HUES64 (cell line): ENCODE results near the gene DNAH17.
"Not testable (repeated sequence)": the region's sequence is repeated elsewhere in the genome, so short reads cannot be mapped to it uniquely, and the experiment has no call there.

Experiments used
- H3K27ac ChIP-seq: 2 replicates; pipeline ENCODE4 v1.7.0; 2013; ENCODE audit warnings: low read depth, low read length, inconsistent platforms
- H3K27me3 ChIP-seq: 2 replicates; pipeline ENCODE4 v1.6.1; 2013; ENCODE audit warnings: mild to moderate bottlenecking, low read length; ENCODE audit not compliant: insufficient read depth
- H3K36me3 ChIP-seq: 2 replicates; pipeline ENCODE4 v1.6.1; 2013; ENCODE audit warnings: mild to moderate bottlenecking, low read length; ENCODE audit not compliant: insufficient read depth
- H3K4me1 ChIP-seq: 2 replicates; pipeline ENCODE4 v1.6.1; 2013; ENCODE audit warnings: mild to moderate bottlenecking, low read length, moderate library complexity; ENCODE audit not compliant: insufficient read depth
- H3K4me3 ChIP-seq: 2 replicates; pipeline ENCODE4 v1.5.1; 2013; ENCODE audit warnings: mild to moderate bottlenecking, low read length, moderate library complexity
- H3K9ac ChIP-seq: 2 replicates; pipeline ENCODE4 v1.6.1; 2013; ENCODE audit warnings: mild to moderate bottlenecking, low read depth, low read length
- H3K9me3 ChIP-seq: 2 replicates; pipeline ENCODE4 v1.6.1; 2013; ENCODE audit warnings: low read depth, low read length; ENCODE audit not compliant: insufficient read depth
- whole genome bisulfite sequencing: fragments of 150-250, 120-280 bp; methylation state at CpG from one replicate; pipeline ENCODE4 v1.1.7; 2013; ENCODE audit warnings: missing lambda C conversion rate; 5-methylcytosine and 5-hydroxymethylcytosine counted together

The DNAH17 gene

DNA sequence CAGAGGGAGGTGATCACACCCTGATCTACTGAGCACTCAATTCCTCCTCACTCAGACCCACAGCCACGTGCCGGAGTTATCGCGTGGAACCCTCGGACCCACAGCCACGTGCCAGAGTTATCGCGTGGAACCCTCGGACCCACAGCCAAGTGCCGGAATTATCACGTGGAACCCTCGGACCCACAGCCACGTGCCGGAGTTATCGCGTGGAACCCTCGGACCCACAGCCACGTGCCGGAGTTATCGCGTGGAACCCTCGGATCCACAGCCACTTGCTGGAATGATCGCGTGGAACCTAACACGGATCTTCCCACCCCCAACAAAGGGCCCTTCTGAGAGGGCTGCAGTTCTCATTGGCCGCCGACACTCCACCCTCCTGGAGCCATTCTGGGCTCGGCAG is 101.0 kb downstream of the DNAH17 start:
- Histone ChIP-seq H3K27ac (no peak overlapping the region), H3K9ac (no peak overlapping the region), H3K4me3 (no peak overlapping the region), H3K27me3 (no peaks in the 10 kb centered on the region), H3K4me1 (no peaks in the 10 kb centered on the region), H3K9me3 (no peaks in the 10 kb centered on the region), H3K36me3 (no peaks in the 10 kb centered on the region)
- 96% methylated on average over 28 of the region's 28 CpGs for WGBS

DNA sequence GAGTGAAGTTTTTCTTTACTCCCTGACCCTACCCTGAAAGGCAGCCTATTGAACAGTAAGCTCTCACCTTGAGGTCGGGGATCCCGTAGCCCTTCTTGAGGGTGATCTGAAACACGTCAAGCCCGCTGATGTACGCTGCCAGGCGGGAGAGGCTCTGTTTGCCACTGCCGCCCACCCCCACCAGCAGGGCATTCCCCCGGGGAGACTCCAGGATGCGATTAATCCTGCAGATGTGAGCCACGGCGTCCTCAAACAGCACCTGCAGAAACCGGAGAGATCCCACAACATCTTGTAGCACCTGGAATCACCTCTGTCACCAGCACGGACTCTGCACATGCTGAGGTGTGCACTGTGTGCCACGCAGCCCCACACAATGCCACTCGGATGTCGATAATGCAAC is 102.0 kb downstream of the DNAH17 start:
- WGBS, result 95% methylated on average over 16 of the region's 16 CpGs
- H3K9ac ChIP-seq, result no peak overlapping the region
- H3K4me1 ChIP-seq, result no peaks in the 10 kb centered on the region
- no peak overlapping the region for H3K4me3 ChIP-seq
- H3K27me3 ChIP-seq, result no peaks in the 10 kb centered on the region
- no peaks in the 10 kb centered on the region for H3K36me3 ChIP-seq
- H3K9me3 ChIP-seq, result no peaks in the 10 kb centered on the region
- no peak overlapping the region for H3K27ac ChIP-seq

DNA sequence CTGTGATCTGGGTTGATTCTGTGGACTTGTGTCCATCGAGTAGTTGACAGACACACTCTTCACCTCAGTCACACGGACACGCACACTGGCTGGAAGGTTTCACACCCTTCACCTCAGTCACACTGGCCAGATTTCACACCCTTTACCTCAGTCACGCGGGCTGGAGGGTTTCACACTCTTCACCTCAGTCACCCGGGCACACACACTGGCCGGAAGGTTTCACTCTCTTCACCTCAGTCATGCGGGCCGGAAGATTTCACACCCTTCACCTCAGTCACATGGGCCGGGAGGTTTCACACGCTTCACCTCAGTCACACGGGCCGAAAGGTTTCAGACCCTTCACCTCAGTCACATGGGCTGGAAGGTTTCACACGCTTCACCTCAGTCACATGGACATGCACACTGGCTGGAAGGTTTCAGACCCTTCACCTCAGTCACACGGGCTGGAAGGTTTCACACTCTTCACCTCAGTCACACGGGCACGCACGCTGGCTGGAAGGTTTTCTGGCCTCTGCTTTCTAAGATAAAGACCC is 102.5 kb downstream of the DNAH17 start:
- no peaks in the 10 kb centered on the region for H3K27me3 ChIP-seq
- no peak overlapping the region for H3K27ac ChIP-seq
- no peak overlapping the region for H3K9ac ChIP-seq
- WGBS, result 94% methylated on average over 18 of the region's 18 CpGs
- H3K9me3 ChIP-seq, result no peaks in the 10 kb centered on the region
- no peaks in the 10 kb centered on the region for H3K4me1 ChIP-seq
- H3K36me3 ChIP-seq, result no peaks in the 10 kb centered on the region
- no peak overlapping the region for H3K4me3 ChIP-seq

DNA sequence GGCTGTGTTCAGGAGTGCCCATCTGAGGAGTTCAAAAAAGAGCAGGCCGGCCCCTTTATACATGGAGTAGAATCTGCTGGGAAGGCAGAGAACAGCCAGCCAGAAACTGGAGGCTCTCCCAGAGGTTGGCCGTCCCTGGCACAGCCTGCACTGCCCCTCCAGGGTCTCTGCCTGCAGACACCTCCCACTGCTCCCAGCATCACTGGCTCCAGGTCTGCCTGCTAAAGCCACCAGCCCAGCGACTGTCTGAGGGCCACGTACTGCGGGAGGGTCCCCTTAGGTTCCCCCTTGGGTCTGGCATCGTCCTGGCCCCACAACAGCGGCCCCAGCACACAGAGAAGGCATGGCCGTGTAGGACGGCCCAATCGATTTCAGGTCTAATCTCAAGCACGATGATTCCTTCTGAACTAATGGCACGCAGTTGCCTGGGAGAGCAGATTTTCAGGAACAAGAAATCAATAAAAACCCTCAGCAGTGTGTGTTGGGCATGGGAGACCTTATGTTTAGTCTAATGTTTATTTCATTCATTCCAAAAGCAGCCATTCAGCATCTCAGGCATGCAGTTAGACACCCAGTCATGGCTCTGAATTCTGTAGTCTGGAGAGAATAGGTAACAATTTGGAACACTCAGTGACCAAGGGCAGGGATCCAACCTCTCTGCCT is 103.1 kb downstream of the DNAH17 start:
- no peak overlapping the region for H3K27ac ChIP-seq
- H3K4me1 ChIP-seq, result no peaks in the 10 kb centered on the region
- H3K36me3 ChIP-seq, result no peaks in the 10 kb centered on the region
- no peak overlapping the region for H3K4me3 ChIP-seq
- no peak overlapping the region for H3K9ac ChIP-seq
- 91% methylated on average over 12 of the region's 12 CpGs for WGBS
- H3K9me3 ChIP-seq, result no peaks in the 10 kb centered on the region
- H3K27me3 ChIP-seq, result no peaks in the 10 kb centered on the region

DNA sequence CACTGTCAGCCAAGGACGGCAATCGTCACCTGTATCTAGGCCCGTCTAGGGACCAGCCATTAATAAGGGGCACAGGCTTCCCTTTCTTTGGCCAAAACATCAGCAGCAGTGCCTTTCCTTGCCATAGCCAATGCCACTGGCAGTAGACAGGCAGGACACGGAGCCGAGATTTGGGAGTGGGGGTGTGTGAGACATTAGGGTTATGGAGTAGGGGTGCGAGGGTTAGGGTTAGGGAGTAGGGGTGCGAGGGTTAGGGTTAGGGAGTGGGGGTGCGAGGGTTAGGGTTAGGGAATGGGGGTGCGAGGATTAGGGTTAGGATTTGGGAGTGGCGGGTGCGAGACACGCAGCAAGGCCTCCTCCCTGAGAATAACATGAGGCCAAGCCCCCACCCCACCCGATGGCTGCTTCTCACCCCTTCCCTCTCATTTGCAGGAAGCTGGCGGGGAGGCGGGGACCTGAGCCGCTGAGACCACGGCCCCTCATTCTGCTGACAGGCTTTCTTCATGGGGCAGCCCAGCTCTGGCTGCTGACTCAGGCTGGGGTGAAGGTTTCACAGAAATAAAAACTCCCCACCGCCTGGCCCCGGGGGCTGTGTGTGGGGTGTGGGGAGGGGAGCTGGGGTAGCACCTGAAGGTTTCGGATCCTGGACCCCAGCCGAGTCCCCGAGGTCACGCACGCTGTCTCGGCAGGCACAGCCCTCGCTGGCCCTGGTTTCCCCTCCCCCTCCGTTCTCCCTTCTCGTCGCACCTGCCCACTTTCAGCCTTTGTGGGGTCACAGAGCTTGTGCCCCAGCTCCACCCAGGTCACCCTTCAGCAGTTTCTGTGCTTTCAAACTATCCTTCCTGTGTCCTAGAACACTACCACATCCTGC is 104.9 kb downstream of the DNAH17 start:
- no peak overlapping the region for H3K4me3 ChIP-seq
- no peaks in the 10 kb centered on the region for H3K27me3 ChIP-seq
- H3K9ac ChIP-seq, result no peak overlapping the region
- H3K27ac ChIP-seq, result no peak overlapping the region
- H3K36me3 ChIP-seq, result no peaks in the 10 kb centered on the region
- 80% methylated on average over 26 of the region's 29 CpGs for WGBS
- no peaks in the 10 kb centered on the region for H3K4me1 ChIP-seq
- no peaks in the 10 kb centered on the region for H3K9me3 ChIP-seq

DNA sequence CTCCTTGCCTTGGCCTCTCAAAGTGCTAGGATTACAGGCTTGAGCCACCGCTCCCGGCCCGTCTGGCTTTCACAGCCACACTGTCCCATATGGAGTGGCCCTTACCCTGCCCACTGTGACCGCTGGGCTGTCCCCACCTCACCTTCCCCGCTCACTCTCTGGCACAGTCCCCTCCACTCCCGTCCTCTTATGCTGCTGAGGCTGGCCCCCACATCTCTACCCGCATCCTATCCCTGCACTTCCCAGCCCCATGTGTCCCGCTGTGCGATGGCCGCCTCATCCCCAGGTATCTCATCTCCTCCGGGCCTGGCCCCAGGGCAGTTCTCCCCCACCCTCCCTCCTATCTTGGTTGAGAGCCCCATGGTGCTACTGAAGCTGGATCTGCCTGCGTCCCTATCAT is 105.6 kb downstream of the DNAH17 start:
- H3K9ac ChIP-seq, result no peak overlapping the region
- H3K9me3 ChIP-seq, result no peaks in the 10 kb centered on the region
- no peak overlapping the region for H3K27ac ChIP-seq
- 89% methylated on average over 12 of the region's 12 CpGs for WGBS
- H3K4me3 ChIP-seq, result no peak overlapping the region
- no peaks in the 10 kb centered on the region for H3K27me3 ChIP-seq
- no peaks in the 10 kb centered on the region for H3K4me1 ChIP-seq
- no peaks in the 10 kb centered on the region for H3K36me3 ChIP-seq

DNA sequence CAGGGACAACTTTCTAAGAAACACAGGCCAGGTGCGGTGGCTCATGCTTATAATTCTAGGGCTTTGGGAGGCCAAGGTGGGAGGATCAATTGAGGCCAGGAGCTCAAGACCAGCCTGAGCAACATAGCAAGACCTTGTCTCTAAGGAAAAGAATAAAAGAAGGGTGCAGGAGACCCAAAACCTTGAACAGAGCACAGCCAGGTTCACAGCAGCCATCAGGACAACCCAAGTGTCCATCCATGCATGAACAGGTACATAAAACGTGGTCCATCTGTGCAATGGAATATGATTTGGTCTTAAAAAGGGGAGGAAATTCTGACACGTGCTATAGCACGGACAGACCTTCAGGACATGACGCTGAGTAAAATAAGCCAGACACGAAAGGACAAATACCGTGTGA is 107.8 kb downstream of the DNAH17 start:
- no peak overlapping the region for H3K27ac ChIP-seq
- WGBS, result 92% methylated on average over 7 of the region's 7 CpGs
- no peaks in the 10 kb centered on the region for H3K4me1 ChIP-seq
- H3K9me3 ChIP-seq, result no peaks in the 10 kb centered on the region
- no peaks in the 10 kb centered on the region for H3K27me3 ChIP-seq
- no peaks in the 10 kb centered on the region for H3K36me3 ChIP-seq
- no peak overlapping the region for H3K9ac ChIP-seq
- H3K4me3 ChIP-seq, result no peak overlapping the region

DNA sequence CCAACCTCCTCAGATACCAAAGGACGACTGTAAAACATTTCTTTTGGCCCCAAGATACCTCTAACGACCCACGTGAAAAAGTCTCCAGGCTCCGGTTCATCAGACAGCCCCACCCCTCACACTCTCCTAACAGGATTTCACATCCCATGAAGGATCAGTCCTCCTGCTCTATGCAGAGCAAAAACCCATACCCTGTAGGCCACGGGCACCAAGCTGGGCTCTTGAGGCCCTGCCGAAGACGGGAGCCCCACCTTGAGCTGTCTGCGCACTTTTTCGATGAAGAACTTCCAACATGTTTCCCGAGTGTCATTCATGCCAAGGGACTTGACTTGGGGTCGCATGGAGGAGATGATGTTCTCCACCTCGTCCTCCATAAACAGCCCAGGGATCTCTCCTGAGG is 108.8 kb downstream of the DNAH17 start:
- 91% methylated on average over 12 of the region's 12 CpGs for WGBS
- Histone ChIP-seq H3K9me3 (no peaks in the 10 kb centered on the region), H3K36me3 (no peaks in the 10 kb centered on the region), H3K27me3 (no peaks in the 10 kb centered on the region), H3K27ac (no peak overlapping the region), H3K4me3 (no peak overlapping the region), H3K4me1 (no peaks in the 10 kb centered on the region), H3K9ac (no peak overlapping the region)

DNA sequence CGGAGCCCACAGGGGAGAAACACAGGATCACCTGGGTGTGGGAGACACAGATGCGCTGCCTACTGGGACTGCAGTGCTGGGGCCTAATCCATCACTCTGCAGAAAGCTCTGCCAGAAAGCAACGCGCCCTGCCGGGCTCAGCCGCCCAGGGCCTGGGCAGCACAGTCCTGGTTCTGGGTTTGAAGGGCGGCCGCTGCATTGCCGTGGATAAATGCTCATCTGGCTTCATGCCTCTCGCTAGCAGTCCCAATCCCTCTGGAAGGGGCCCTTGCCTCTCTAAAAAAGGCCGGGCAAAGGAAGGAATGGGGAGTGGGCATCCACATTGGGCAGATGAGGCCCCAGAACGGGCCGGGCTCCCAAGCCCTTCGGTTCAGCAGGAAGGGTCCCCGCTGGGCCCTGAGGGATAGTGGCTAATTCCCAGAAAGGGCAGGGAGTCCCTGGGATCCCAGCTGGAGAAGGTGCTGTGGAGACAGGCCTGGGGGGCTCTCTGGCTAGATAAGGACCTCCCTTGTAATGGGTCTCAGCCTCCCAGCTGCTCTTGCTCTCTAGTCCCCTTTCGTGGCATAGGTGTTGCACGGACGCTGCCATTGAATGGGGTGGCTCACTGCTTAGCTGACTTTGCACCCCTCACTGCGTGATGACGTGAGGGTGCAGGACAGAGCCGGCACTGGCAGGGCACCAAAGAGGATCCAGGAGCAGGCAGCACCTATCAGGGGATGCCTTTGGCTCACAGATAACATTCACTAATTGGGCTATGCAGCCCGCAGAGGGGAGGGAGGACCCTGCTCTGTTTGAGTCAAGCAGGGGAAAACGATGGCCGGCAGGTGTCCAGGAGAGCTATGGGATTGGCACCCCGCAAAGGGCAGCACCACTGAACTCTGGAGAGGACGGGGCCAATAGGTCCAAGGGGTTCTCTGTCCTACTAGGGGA is 110.1 kb downstream of the DNAH17 start:
- Histone ChIP-seq H3K9ac (no peak overlapping the region), H3K27me3 (no peaks in the 10 kb centered on the region), H3K9me3 (no peaks in the 10 kb centered on the region), H3K27ac (no peak overlapping the region), H3K36me3 (no peaks in the 10 kb centered on the region), H3K4me1 (no peaks in the 10 kb centered on the region), H3K4me3 (no peak overlapping the region)
- 94% methylated on average over 26 of the region's 26 CpGs for WGBS

DNA sequence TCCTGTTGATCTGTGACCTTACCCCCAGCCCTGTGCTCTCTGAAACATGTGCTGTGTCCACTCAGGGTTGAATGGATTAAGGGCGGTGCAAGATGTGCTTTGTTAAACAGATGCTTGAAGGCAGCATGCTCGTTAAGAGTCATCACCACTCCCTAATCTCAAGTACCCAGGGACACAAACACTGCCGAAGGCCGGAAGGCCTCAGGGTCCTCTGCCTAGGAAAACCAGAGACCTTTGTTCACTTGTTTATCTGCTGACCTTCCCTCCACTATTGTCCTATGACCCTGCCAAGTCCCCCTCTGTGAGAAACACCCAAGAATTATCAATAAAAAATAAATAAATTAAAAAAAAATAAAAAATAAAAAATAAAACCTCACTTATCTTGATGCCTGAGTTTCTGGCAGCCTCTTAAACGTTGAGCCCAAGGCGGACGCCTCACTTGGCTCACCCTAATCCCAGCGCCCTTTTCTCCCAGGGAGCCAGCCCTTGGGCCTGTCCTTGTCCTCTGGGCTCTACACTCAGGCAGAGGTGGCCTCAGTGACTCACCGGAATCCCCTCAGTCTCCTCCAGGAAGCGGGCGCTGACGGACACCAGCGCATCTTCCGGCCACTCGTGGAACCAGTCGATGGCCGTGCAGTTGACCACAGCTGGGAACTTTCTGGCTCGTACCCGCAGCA is 110.9 kb downstream of the DNAH17 start:
- not testable (repeated sequence) for H3K27me3 ChIP-seq, H3K9ac ChIP-seq, H3K36me3 ChIP-seq, H3K27ac ChIP-seq, H3K9me3 ChIP-seq, H3K4me3 ChIP-seq, H3K4me1 ChIP-seq
- WGBS, result 85% methylated on average over 18 of the region's 19 CpGs
